ENCODE results near the gene ZNF362. TPM values are rescaled to one million over a fixed set of nuclear protein-coding genes. Genes with fewer than 3 reads are reported as not detected.

Gene ZNF362
- total RNA-seq, 1 donor = 14.5 TPM

DNA sequence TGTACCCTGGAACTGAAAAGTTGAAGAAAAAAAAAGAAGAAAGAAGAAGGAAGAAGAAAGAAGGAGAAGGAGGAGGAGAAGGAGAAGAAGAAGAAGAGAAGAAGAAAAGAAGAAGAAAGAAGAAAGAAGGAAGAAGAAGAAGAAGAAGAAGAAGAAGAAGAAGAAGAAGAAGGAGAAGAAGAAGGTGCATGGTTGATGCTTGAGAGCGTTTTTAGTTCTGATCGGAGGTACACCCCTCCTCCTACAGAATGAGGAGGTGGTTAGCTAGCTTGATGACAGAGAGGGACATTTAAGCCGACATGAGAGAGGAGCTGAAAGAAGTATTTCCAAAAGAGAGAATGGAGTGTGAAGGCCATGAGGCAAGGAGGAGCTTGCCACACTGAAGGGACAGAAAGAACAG is 5.6 kb upstream of the ZNF362 start:
- no peak overlapping the region for H3K4me3 ChIP-seq (ENCODE audit: low read depth, low read length)
- TF ChIP-seq, protein P1, sequence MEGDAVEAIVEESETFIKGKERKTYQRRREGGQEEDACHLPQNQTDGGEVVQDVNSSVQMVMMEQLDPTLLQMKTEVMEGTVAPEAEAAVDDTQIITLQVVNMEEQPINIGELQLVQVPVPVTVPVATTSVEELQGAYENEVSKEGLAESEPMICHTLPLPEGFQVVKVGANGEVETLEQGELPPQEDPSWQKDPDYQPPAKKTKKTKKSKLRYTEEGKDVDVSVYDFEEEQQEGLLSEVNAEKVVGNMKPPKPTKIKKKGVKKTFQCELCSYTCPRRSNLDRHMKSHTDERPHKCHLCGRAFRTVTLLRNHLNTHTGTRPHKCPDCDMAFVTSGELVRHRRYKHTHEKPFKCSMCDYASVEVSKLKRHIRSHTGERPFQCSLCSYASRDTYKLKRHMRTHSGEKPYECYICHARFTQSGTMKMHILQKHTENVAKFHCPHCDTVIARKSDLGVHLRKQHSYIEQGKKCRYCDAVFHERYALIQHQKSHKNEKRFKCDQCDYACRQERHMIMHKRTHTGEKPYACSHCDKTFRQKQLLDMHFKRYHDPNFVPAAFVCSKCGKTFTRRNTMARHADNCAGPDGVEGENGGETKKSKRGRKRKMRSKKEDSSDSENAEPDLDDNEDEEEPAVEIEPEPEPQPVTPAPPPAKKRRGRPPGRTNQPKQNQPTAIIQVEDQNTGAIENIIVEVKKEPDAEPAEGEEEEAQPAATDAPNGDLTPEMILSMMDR (IDR thresholded peaks at IDR 0.05; ENCODE audit: insufficient read depth, low read length) = no peak
- DNase-seq (ENCODE audit: low read depth) = no peak

DNA sequence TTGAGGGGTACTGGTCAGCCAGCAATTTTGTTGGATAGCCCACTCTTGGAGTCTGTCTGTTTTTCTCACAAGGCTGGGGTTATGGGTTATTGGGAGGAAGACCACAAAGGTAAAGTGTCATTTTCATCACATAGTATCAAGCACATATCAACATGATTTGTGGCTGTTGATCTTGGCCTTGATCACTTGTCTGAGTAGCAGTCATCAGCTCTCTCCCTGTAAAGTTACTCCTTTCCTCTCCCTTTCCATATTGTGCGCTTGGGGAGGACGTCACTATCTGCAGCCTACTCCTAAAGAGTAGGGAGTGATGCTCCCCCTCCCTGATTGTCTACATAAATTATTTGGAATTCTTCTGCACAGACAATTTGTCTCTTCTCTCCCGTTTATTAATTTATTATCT is 1.8 kb upstream of the ZNF362 start:
- no peak for DNase-seq (ENCODE audit: low read depth)
- H3K4me3 ChIP-seq (ENCODE audit: low read depth, low read length) = no peak overlapping the region
- TF ChIP-seq, protein P1 (IDR thresholded peaks at IDR 0.05; ENCODE audit: insufficient read depth, low read length) = no peak

DNA sequence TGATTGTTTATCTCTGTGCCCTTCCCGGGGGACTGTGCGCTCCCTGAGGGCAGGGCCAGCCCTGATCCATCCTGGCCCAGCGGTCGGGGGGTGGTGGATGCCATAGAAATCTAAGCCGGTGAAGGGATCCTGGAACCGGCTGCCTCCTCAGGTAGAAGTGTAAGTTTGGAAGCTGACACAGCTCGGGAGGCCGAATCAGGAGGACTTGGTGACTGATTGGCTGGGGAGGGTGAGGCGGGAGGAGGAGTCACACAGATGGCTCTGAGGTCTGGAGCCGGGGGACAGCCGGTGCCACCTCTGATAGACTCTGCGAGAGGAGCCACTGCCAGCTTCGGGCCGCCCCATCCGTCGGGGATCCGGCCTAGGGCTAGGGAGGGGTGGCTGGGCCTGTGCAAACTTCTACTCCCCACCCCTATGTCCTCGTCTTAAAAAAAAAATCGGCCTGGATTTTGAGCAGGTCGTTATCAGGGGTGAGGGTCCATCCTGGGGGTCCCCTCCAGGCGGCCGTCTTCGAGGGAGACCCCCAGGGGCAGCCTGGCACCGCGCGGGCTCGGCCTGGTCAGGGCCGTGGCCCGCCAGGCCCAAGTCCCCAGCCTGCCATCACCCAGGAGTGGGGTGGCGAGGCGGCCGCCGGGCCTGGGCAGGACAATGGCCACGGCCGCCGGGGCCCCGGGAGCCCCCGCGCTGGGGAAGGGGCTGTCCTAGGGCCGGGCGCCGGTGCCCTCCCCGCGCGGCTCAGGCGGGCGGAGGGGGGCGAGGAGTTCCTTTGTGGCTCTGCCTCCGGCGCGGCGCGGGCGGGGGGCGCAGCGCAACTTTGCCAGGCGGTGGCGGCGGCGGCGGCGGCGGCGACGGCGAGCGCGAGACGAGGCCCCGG is 708 bp upstream of the ZNF362 start:
- DNase-seq (ENCODE audit: low read depth) = peak; percentile 31
- peak overlapping the region; percentile 68 for H3K4me3 ChIP-seq (ENCODE audit: low read depth, low read length)

DNA sequence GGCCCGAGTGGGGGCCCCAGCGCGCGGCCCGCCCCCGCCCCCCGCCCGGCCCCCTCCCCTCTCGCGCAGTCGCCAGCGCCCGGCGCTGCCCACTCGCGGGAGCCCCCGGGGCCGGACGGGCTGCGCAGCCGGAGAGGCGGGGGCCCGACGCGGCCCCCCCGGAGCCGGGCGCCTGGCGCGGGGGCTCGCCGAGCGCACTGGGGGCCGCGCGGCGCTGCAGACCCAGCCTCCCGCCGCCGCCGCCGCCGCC is 146 bp upstream of the ZNF362 start:
- TF ChIP-seq, protein P1 (IDR thresholded peaks at IDR 0.05; ENCODE audit: insufficient read depth, low read length) = no peak
- DNase-seq (ENCODE audit: low read depth) = no peak
- H3K4me3 ChIP-seq (ENCODE audit: low read depth, low read length) = peak overlapping the region; percentile 68

More for the DNA sequence above, 708 bp upstream of the ZNF362 start:
- TF ChIP-seq, protein P1 (IDR thresholded peaks at IDR 0.05; ENCODE audit: insufficient read depth, low read length) = no peak

DNA sequence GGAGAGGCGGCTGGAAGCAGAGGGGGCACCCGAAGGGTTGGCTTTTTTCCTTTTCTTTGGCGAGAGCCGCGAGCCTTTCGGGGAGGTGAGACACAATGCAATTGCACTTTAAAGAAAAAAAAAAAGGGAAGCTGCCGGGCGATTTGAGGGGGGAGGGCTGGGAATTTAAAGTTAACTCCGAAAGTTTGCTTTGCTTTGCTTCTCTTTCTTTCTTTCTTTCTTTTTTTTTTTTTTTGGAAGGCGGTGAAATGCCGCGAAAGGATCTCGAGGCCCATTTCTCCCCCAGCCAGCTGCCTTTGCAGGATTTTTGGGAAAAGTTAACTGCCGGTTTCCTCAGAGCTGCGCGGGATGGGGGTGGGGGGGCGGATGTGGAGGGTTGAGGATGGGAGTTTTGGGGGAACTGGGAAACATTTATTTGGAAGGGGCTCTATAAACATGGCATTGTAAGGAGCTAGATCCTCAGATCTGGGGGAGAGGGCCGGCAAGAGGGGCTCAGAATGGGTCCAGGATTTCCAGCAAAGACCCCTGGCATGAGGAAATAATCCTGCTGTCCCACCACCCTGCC is 997 bp downstream of the ZNF362 start:
- peak overlapping the region; percentile 68 for H3K4me3 ChIP-seq (ENCODE audit: low read depth, low read length)
- TF ChIP-seq, protein P1 (IDR thresholded peaks at IDR 0.05; ENCODE audit: insufficient read depth, low read length) = no peak
- DNase-seq (ENCODE audit: low read depth) = no peak

DNA sequence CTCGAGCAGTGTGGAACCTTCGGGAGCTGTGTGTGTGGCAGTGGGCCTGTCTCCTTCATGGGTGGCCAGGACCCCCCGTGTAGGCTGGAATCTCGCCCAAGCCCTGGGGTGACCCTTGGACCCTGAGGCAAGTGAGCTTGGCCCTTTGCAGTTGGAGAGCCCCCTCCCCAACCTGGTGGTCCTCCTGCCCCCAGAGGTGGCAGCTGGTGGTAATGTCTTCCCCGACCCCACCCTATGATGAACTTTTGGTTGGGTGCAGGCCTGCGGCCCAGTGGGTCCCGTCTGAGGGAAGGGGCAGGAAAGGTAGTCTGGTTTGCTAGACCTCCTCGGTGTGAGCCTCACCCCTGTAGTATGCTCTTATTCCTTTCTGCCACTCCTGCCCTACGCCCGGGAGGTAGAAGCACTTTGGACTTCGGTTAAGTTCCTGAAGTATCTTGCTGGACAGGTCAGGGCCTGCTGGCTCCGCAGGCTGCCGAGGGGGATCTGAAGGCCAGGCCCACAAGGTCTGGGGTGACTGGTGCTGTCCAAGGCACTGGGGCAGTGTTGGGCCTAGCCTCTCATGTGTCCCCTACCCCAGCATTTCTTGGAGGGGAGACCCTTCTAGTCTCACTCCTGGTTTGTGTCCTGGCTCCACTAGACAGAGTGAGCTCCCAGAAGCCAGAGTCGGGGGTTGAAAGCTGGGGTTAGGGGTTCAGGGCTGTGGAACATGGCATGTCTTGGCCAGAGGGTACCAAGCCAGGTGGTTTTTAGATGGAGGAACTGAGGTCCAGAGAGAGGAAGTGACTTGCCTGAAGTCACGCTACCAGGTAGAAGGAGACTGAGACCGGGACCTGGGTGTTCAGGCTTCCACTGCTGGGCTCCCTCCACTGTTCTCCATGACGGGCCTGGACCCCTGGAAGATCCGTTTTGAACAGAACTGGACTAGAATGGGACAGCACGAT is 1.8 kb downstream of the ZNF362 start:
- TF ChIP-seq, protein P1 (IDR thresholded peaks at IDR 0.05; ENCODE audit: insufficient read depth, low read length) = no peak
- peak overlapping the region; percentile 68 for H3K4me3 ChIP-seq (ENCODE audit: low read depth, low read length)
- DNase-seq (ENCODE audit: low read depth) = peak; percentile 15

All from fibroblast of the aortic adventitia (primary cell).